ENCODE measurements around the gene FSD1L.

DNA sequence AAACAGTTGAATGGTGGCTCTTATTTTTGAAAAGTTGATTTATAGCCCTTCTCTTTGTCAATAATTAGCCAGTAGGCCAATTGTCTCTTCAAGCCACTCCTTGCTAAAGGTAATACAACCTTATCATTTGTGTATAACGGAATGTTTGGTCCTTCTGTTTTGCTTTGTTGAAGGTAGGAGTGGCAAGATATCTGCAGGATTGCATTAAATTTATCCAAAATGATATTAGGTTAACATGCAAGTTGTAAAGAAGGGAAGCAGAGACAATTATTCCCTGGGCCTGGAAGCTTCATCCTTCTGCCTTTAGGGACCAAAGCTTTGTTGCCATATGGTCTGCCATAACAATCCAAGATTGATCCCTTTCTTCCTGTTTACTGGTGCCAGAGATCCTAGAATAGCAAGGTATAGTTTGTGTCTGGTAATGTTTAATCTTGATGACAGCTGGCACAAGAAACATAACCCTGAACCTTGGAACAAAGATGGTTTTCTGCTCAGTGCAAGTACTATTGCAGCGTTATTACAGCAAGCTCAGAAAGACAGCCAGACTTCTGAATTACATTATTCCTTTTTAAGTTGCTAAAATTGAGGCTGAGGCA is 15.5 kb upstream of the FSD1L start:
- TF ChIP-seq CTCF (IDR thresholded peaks at IDR 0.05 in 4 of 5, conservative IDR thresholded peaks at IDR 0.05 in 1 of 5): no peak
- no peak for TF ChIP-seq POLR2A (IDR thresholded peaks at IDR 0.05)
